DND-41 (cell line): Measurements from ENCODE around the gene ANXA1.
A peak's percentile ranks its signal among the peaks of the same experiment; 100 is the strongest.

Experiments used
- ATAC-seq: fragments of 200-7000 bp; cut with Tn5 transposase; 3 replicates; pipeline ENCODE4 v1.9.1; 2021; ENCODE audit warnings: low read depth; ENCODE audit not compliant: insufficient read depth
- DNase-seq: peaks from one replicate; pipeline ENCODE4 v3.0.0-alpha.2; 2020
- H2AFZ ChIP-seq: 2 replicates; pipeline ENCODE4 v1.6.0; 2012; ENCODE audit warnings: low read depth, low read length
- H3K27ac ChIP-seq: 2 replicates; pipeline ENCODE4 v1.5.1; 2012; ENCODE audit warnings: low read length, inconsistent platforms
- H3K27me3 ChIP-seq: fragments of 200-600 bp; sonication (generic); 2 replicates; pipeline ENCODE4 v1.6.0; 2012; ENCODE audit warnings: low read length, mild to moderate bottlenecking, inconsistent platforms; ENCODE audit not compliant: insufficient read depth, poor library complexity
- H3K36me3 ChIP-seq: 2 replicates; pipeline ENCODE4 v1.5.1; 2012; ENCODE audit warnings: low read length, inconsistent platforms; ENCODE audit not compliant: insufficient read depth
- H3K4me1 ChIP-seq: 2 replicates; pipeline ENCODE4 v1.5.1; 2012; ENCODE audit warnings: mild to moderate bottlenecking, low read length; ENCODE audit not compliant: insufficient read depth
- H3K4me2 ChIP-seq: 2 replicates; pipeline ENCODE4 v1.6.0; 2012; ENCODE audit warnings: mild to moderate bottlenecking, moderate library complexity, low read length, inconsistent platforms; ENCODE audit not compliant: insufficient read depth
- H3K4me3 ChIP-seq, 2 experiments: fragments of 200-600 bp in 1 of 2; shearing (Covaris generic) in 1 of 2; 2 replicates each; pipeline ENCODE4 v1.5.1; 2012 to 2016; ENCODE audit warnings: inconsistent platforms in 2 of 2, low read length in 2 of 2, mild to moderate bottlenecking in 2 of 2, low read depth in 1 of 2, moderate library complexity in 1 of 2
- H3K79me2 ChIP-seq: 2 replicates; pipeline ENCODE4 v1.6.0; 2012; ENCODE audit warnings: low read length, inconsistent platforms; ENCODE audit not compliant: insufficient read depth
- H3K9ac ChIP-seq: 2 replicates; pipeline ENCODE4 v1.6.0; 2012; ENCODE audit warnings: low read depth, mild to moderate bottlenecking, inconsistent platforms, low read length, moderate library complexity
- H3K9me3 ChIP-seq: 2 replicates; pipeline ENCODE4 v1.5.1; 2012; ENCODE audit warnings: low read length, moderate library complexity, mild to moderate bottlenecking, inconsistent platforms; ENCODE audit not compliant: insufficient read depth, severe bottlenecking
- H4K20me1 ChIP-seq: 2 replicates; pipeline ENCODE4 v1.6.0; 2012; ENCODE audit warnings: low read length; ENCODE audit not compliant: insufficient read depth
- CTCF ChIP-seq: IDR thresholded peaks from 2 replicates; pipeline ENCODE4 v1.5.1; 2012; ENCODE audit warnings: borderline replicate concordance, low read length, moderate library complexity, mild to moderate bottlenecking; ENCODE audit not compliant: poor library complexity, severe bottlenecking; ENCODE audit errors: extremely low read depth
- EZH2 ChIP-seq: IDR thresholded peaks from 3 replicates; pipeline ENCODE4 v1.6.1; 2012; ENCODE audit warnings: borderline replicate concordance, low read depth, mild to moderate bottlenecking, moderate library complexity, low read length, inconsistent platforms; ENCODE audit not compliant: severe bottlenecking

ANXA1 gene

GRCh38 chr9:73146111-73146815, 5.4 kb upstream of the ANXA1 start:
- ATAC-seq: no peak

GRCh38 chr9:73148447-73148937, 3.2 kb upstream of the ANXA1 start:
- no peaks in the 10 kb centered on the region for H3K9me3 ChIP-seq
- peaks cover 28% of the 10 kb centered on the region for H3K79me2 ChIP-seq
- H3K36me3 ChIP-seq: no peaks in the 10 kb centered on the region
- DNase-seq (no peak), ATAC-seq (no peak)
- TF ChIP-seq CTCF (no peak), EZH2 (no peak)
- H3K27ac ChIP-seq: peak overlapping the region; percentile 81
- peaks cover 74% of the 10 kb centered on the region for H3K4me1 ChIP-seq
- peak overlapping the region; percentile 53; the same call in 1 of the 2 replicates for H3K4me2 ChIP-seq
- H2AFZ ChIP-seq: no peak overlapping the region
- H3K4me3 ChIP-seq: no peak overlapping the region
- H4K20me1 ChIP-seq: no peaks in the 10 kb centered on the region
- no peak overlapping the region for H3K9ac ChIP-seq
- H3K27me3 ChIP-seq: no peaks in the 10 kb centered on the region

More at GRCh38 chr9:73146111-73146815, 5.4 kb upstream of the ANXA1 start:
- no peak for DNase-seq
- Histone ChIP-seq H3K9ac (no peak overlapping the region), H3K79me2 (peaks cover 6% of the 10 kb centered on the region), H3K27me3 (no peaks in the 10 kb centered on the region), H2AFZ (peak overlapping the region; percentile 40; the same call in 1 of the 2 replicates), H3K4me3 (no peak overlapping the region), H3K36me3 (no peaks in the 10 kb centered on the region), H3K27ac (no peak overlapping the region), H3K4me2 (no peak overlapping the region), H3K4me1 (peaks cover 71% of the 10 kb centered on the region), H4K20me1 (no peaks in the 10 kb centered on the region), H3K9me3 (no peaks in the 10 kb centered on the region)
- TF ChIP-seq CTCF (no peak), EZH2 (no peak)

- peak overlapping the region; percentile 65 for H2AFZ ChIP-seq
- peak overlapping the region; percentile 53 for H3K4me2 ChIP-seq
- 0 out of 4 replicates have a peak overlapping the region, but pooled peaks of 1 of the 2 experiments have one; percentile 15 for H3K4me3 ChIP-seq
- peak; percentile 65; the same call in 2 of the 3 replicates for ATAC-seq
- peaks cover 74% of the 10 kb centered on the region for H3K4me1 ChIP-seq
- H3K27ac ChIP-seq: peak overlapping the region; percentile 81
- H3K27me3 ChIP-seq: no peaks in the 10 kb centered on the region
- DNase-seq: no peak
- H3K9me3 ChIP-seq: no peaks in the 10 kb centered on the region
- no peaks in the 10 kb centered on the region for H4K20me1 ChIP-seq
- TF ChIP-seq EZH2: no peak
- no peak for TF ChIP-seq CTCF
- peaks cover 38% of the 10 kb centered on the region for H3K79me2 ChIP-seq
- H3K9ac ChIP-seq: peak overlapping the region; percentile 29
- H3K36me3 ChIP-seq: peaks cover 5% of the 10 kb centered on the region; the same call in 1 of the 2 replicates
These were observed 2.1 kb upstream of the ANXA1 start for GRCh38 chr9:73149371-73150067.
